IMR-90 (cell line): ENCODE measurements around the gene RGS19. TPM values are rescaled to one million over a fixed set of nuclear protein-coding genes. Genes with fewer than 3 reads are reported as not detected.

Experiments
- ATAC-seq: fragments of 200-7000 bp; cut with Tn5 transposase; 2 replicates; pipeline ENCODE4 v1.9.1; 2020; ENCODE audit warnings: low read depth, mild to moderate bottlenecking, moderate library complexity
- BruUV-seq: library from RNA; stranded (reverse); fragments of 400-500 nt; replicated peaks from 2 replicates; lab custom pipeline; 2021; lab: Mats Ljungman, UMichigan
- CTCF ChIA-PET: fragments of 300-600 bp; formaldehyde crosslinking; extraction: SDS; loops from one replicate; lab custom pipeline; 2021; ENCODE audit warnings: antibody characterized with exemption; lab: Yijun Ruan, JAX
- POLR2A ChIA-PET: fragments of 300-600 bp; sonication (Branson Sonifier 250); formaldehyde crosslinking; loops from one replicate; lab custom pipeline; 2022; ENCODE audit warnings: antibody characterized with exemption; ENCODE audit not compliant: unreplicated experiment; lab: Charles Lee
- DNase-seq: peaks from one replicate; pipeline ENCODE4 v3.0.0; 2013
- H2AFZ ChIP-seq: replicated peaks from 2 replicates; pipeline ENCODE3; 2013; ENCODE audit warnings: low read length, mild to moderate bottlenecking; ENCODE audit not compliant: poor library complexity
- H2AK5ac ChIP-seq: 2 replicates; pipeline ENCODE4 v1.6.1; 2013; ENCODE audit warnings: low read depth, low read length, inconsistent platforms
- H2AK9ac ChIP-seq: replicated peaks from 2 replicates; pipeline ENCODE3; 2013; ENCODE audit warnings: mild to moderate bottlenecking, low read depth, low read length, moderate library complexity; ENCODE audit not compliant: poor library complexity
- H2BK120ac ChIP-seq: 2 replicates; pipeline ENCODE4 v1.6.1; 2013; ENCODE audit warnings: low read depth, low read length, inconsistent platforms
- H2BK15ac ChIP-seq: 3 replicates; pipeline ENCODE4 v1.6.1; 2013; ENCODE audit warnings: low read depth, low read length, inconsistent platforms
- H2BK20ac ChIP-seq: 2 replicates; pipeline ENCODE4 v1.6.1; 2013; ENCODE audit warnings: low read depth, mild to moderate bottlenecking, inconsistent platforms, low read length, moderate library complexity
- H2BK5ac ChIP-seq: 2 replicates; pipeline ENCODE4 v1.6.1; 2013; ENCODE audit warnings: mild to moderate bottlenecking, low read depth, low read length, inconsistent platforms; ENCODE audit not compliant: poor library complexity, severe bottlenecking
- H3K14ac ChIP-seq: replicated peaks from 2 replicates; pipeline ENCODE4 v1.6.1; 2013; ENCODE audit warnings: low read depth, low read length, inconsistent platforms
- H3K18ac ChIP-seq: 2 replicates; pipeline ENCODE4 v1.6.1; 2013; ENCODE audit warnings: low read depth, low read length, control low read depth
- H3K23ac ChIP-seq: 2 replicates; pipeline ENCODE4 v1.6.1; 2013; ENCODE audit warnings: low read depth, low read length, inconsistent platforms
- H3K27ac ChIP-seq: 2 replicates; pipeline ENCODE4 v1.5.1; 2013; ENCODE audit warnings: mild to moderate bottlenecking, control low read depth, low read length; ENCODE audit not compliant: insufficient read depth
- H3K27me3 ChIP-seq: 2 replicates; pipeline ENCODE4 v1.6.1; 2013; ENCODE audit warnings: low read length; ENCODE audit not compliant: control insufficient read depth, insufficient read depth
- H3K36me3 ChIP-seq: 2 replicates; pipeline ENCODE4 v1.6.1; 2013; ENCODE audit warnings: low read length, mixed read lengths; ENCODE audit not compliant: control insufficient read depth, insufficient read depth
- H3K4ac ChIP-seq: 2 replicates; pipeline ENCODE4 v1.6.1; 2013; ENCODE audit warnings: low read depth, low read length, inconsistent platforms
- H3K4me1 ChIP-seq: 2 replicates; pipeline ENCODE4 v1.6.1; 2013; ENCODE audit warnings: low read length, mixed read lengths; ENCODE audit not compliant: control insufficient read depth, insufficient read depth
- H3K4me2 ChIP-seq: 2 replicates; pipeline ENCODE4 v1.6.1; 2013; ENCODE audit warnings: low read depth, mild to moderate bottlenecking, control low read depth, low read length, moderate library complexity
- H3K4me3 ChIP-seq: 2 replicates; pipeline ENCODE4 v1.5.1; 2013; ENCODE audit warnings: low read depth, mild to moderate bottlenecking, control low read depth, low read length, moderate library complexity; ENCODE audit not compliant: insufficient read depth
- H3K56ac ChIP-seq: 2 replicates; pipeline ENCODE4 v1.6.1; 2013; ENCODE audit warnings: low read length, inconsistent platforms; ENCODE audit not compliant: insufficient read depth; ENCODE audit errors: extremely low read depth
- H3K79me1 ChIP-seq, 2 experiments: 2 replicates each; pipeline ENCODE4 v1.6.1; 2013; ENCODE audit warnings: low read length in 2 of 2, inconsistent platforms in 1 of 2, low read depth in 1 of 2
- H3K9ac ChIP-seq: 2 replicates; pipeline ENCODE4 v1.6.1; 2013; ENCODE audit warnings: low read depth, low read length, control low read depth
- H3K9me1 ChIP-seq: 2 replicates; pipeline ENCODE4 v1.6.1; 2013; ENCODE audit warnings: low read length, inconsistent platforms; ENCODE audit not compliant: insufficient read depth
- H3K9me3 ChIP-seq: 2 replicates; pipeline ENCODE4 v1.6.1; 2013; ENCODE audit warnings: low read length; ENCODE audit not compliant: control insufficient read depth, insufficient read depth
- H4K20me1 ChIP-seq: 2 replicates; pipeline ENCODE4 v1.6.1; 2013; ENCODE audit warnings: low read length, inconsistent platforms; ENCODE audit not compliant: insufficient read depth
- H4K5ac ChIP-seq: 2 replicates; pipeline ENCODE4 v1.6.1; 2013; ENCODE audit warnings: mild to moderate bottlenecking, low read depth, low read length, control low read depth
- H4K8ac ChIP-seq, 2 experiments: 2 replicates each; pipeline ENCODE4 v1.6.1; 2013; ENCODE audit warnings: low read depth in 2 of 2, low read length in 2 of 2, control low read depth in 1 of 2, inconsistent platforms in 1 of 2
- H4K91ac ChIP-seq: 2 replicates; pipeline ENCODE4 v1.6.1; 2013; ENCODE audit warnings: low read depth, low read length, inconsistent platforms; ENCODE audit not compliant: insufficient read depth
- BHLHE40 ChIP-seq: fragments of 150-350 bp; IDR thresholded peaks from 2 replicates; pipeline ENCODE4 v1.6.1; 2016; ENCODE audit warnings: mild to moderate bottlenecking, low read depth, low read length
- CEBPB ChIP-seq: IDR thresholded peaks from 2 replicates; pipeline ENCODE4 v1.6.1; 2012; ENCODE audit warnings: low read depth, low read length, improper control_type of control experiment
- CHD1 ChIP-seq: IDR thresholded peaks from 2 replicates; pipeline ENCODE4 v1.6.1; 2012; ENCODE audit warnings: low read depth, low read length, improper control_type of control experiment
- CTCF ChIP-seq: conservative IDR thresholded peaks from 2 replicates; pipeline ENCODE4 v1.5.1; 2012; ENCODE audit warnings: mild to moderate bottlenecking, low read depth, low read length, improper control_type of control experiment
- FOS ChIP-seq: fragments of 150-350 bp; IDR thresholded peaks from 2 replicates; pipeline ENCODE4 v1.6.1; 2016; ENCODE audit warnings: low read depth, low read length
- MAFK ChIP-seq: IDR thresholded peaks from 2 replicates; pipeline ENCODE4 v1.6.1; 2012; ENCODE audit warnings: low read depth, low read length, improper control_type of control experiment
- MAZ ChIP-seq: IDR thresholded peaks from 2 replicates; pipeline ENCODE4 v1.6.1; 2012; ENCODE audit warnings: low read depth, mild to moderate bottlenecking, low read length, improper control_type of control experiment, moderate library complexity, borderline replicate concordance
- NFE2L2 ChIP-seq: fragments of 150-350 bp; IDR thresholded peaks from 2 replicates; pipeline ENCODE4 v1.6.1; 2016; ENCODE audit warnings: low read depth, mild to moderate bottlenecking, low read length
- POLR2A ChIP-seq: IDR thresholded peaks from 2 replicates; pipeline ENCODE4 v1.6.1; 2012; ENCODE audit warnings: mild to moderate bottlenecking, low read depth, low read length
- RAD21 ChIP-seq: IDR thresholded peaks from 2 replicates; pipeline ENCODE4 v1.6.1; 2012; ENCODE audit warnings: low read length, improper control_type of control experiment
- RCOR1 ChIP-seq: IDR thresholded peaks from 2 replicates; pipeline ENCODE4 v1.6.1; 2012; ENCODE audit warnings: mild to moderate bottlenecking, low read length, improper control_type of control experiment; ENCODE audit not compliant: insufficient replicate concordance
- RFX5 ChIP-seq: IDR thresholded peaks from 2 replicates; pipeline ENCODE4 v1.8.0; 2012; ENCODE audit warnings: low read depth, mild to moderate bottlenecking, low read length, moderate library complexity
- SMC3 ChIP-seq: fragments of 150-350 bp; IDR thresholded peaks from 2 replicates; pipeline ENCODE4 v1.6.1; 2016; ENCODE audit warnings: low read depth, mild to moderate bottlenecking, antibody characterized with exemption, low read length, moderate library complexity
- WGBS, 2 experiments: methylation state at CpG; one replicate each; pipeline versions ENCODE4 v1.1.5 to v1.1.7; 2013; ENCODE audit warnings: missing lambda C conversion rate in 2 of 2; ENCODE audit not compliant: insufficient read length in 1 of 2; ENCODE audit errors: extremely low coverage in 2 of 2; 5-methylcytosine and 5-hydroxymethylcytosine counted together
- dilution Hi-C: fragments of 300-500 bp; cut with HindIII; formaldehyde crosslinking; loops from one replicate; pipeline ENCODE4 v1.14.3; 2018; ENCODE audit warnings: low sequenced_read_pairs; ENCODE audit not compliant: unreplicated experiment
- in situ Hi-C: fragments of 300-500 bp; cut with MboI; formaldehyde crosslinking; loops from 3 replicates; pipeline ENCODE4 v1.14.3; 2019; ENCODE audit warnings: low sequenced_read_pairs, inconsistent platforms, mixed read lengths
- intact Hi-C: fragments of 100-400 bp; cut with micrococcal nuclease; formaldehyde crosslinking; loops from 2 replicates; pipeline ENCODE4 v1.10.0; 2022
- polyA plus RNA-seq, 3 experiments: library from polyadenylated mRNA; depleted of rRNA; stranded (reverse); fragments of >200 nt; gene quantifications; 2 replicates each; pipeline ENCODE4 v1.2.3, GENCODE V29; 2012; ENCODE audit warnings: low replicate concordance in 1 of 3
- total RNA-seq: library from RNA; depleted of rRNA; stranded (reverse); fragments of >200 nt; gene quantifications from 2 replicates; pipeline ENCODE4 v1.2.3, GENCODE V29; 2012
- TF ChIP-seq, protein P1 (sequence below): fragments of 150-350 bp; IDR thresholded peaks from 2 replicates; pipeline ENCODE4 v1.6.1; 2017; ENCODE audit warnings: mild to moderate bottlenecking, antibody characterized with exemption, low read length, low read depth

RGS19 gene
- total and polyA plus RNA-seq, 2 of the 4 experiments (the other 2 are of a cell fraction), result 7.7 to 17.5 TPM

- BruUV-seq, result no TSS peak
- no peak overlapping the region for H2BK120ac ChIP-seq
- CTCF ChIA-PET, result no interaction called here
- no peak overlapping the region for H2AK9ac ChIP-seq
- H3K4me1 ChIP-seq, result no peaks in the 10 kb centered on the region
- 51% methylated on average over 9 of the region's 21 CpGs; no CpG with 5 or more reads in 1 of the 2 experiments for WGBS, 2 experiments
- POLR2A ChIA-PET, result interaction anchor here (0.5 kb wide), 1 partner anchor 278 kb away, joined by 4 read pairs; no protein-coding TSS in a partner anchor
- no peak overlapping the region for H3K18ac ChIP-seq
- no peak overlapping the region for H3K14ac ChIP-seq
- no peak overlapping the region for H2AFZ ChIP-seq
- no peaks in the 10 kb centered on the region for H4K20me1 ChIP-seq
- H3K27ac ChIP-seq, result no peak overlapping the region
- H2BK15ac ChIP-seq, result no peak overlapping the region
- H3K23ac ChIP-seq, result no peak overlapping the region
- no peak overlapping the region for H3K4me3 ChIP-seq
- H3K79me1 ChIP-seq, result no peaks in the 10 kb centered on the region
- peaks cover 38% of the 10 kb centered on the region for H3K27me3 ChIP-seq
- no peak overlapping the region for H3K4me2 ChIP-seq
- no peaks in the 10 kb centered on the region for H3K9me1 ChIP-seq
- no peak overlapping the region for H2AK5ac ChIP-seq
- H2BK20ac ChIP-seq, result no peak overlapping the region
- H3K4ac ChIP-seq, result no peak overlapping the region
- DNase-seq (no peak), ATAC-seq (no peak)
- intact Hi-C loops (no loop called here), in situ Hi-C loops (no loop called here), dilution Hi-C loops (no loop called here)
- H4K8ac ChIP-seq, result no peak overlapping the region
- H4K91ac ChIP-seq, result no peak overlapping the region
- TF ChIP-seq RAD21 (no peak), MAFK (no peak), CEBPB (no peak), SMC3 (no peak), NFE2L2 (no peak), BHLHE40 (no peak), RCOR1 (no peak), FOS (no peak), RFX5 (no peak), MAZ (no peak), CHD1 (no peak), CTCF (no peak), POLR2A (no peak)
- TF ChIP-seq, protein P1, sequence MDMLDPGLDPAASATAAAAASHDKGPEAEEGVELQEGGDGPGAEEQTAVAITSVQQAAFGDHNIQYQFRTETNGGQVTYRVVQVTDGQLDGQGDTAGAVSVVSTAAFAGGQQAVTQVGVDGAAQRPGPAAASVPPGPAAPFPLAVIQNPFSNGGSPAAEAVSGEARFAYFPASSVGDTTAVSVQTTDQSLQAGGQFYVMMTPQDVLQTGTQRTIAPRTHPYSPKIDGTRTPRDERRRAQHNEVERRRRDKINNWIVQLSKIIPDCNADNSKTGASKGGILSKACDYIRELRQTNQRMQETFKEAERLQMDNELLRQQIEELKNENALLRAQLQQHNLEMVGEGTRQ, result no peak
- H2BK5ac ChIP-seq, result no peak overlapping the region
- no peak overlapping the region for H3K9ac ChIP-seq
- H4K5ac ChIP-seq, result no peak overlapping the region
- no peak overlapping the region for H3K56ac ChIP-seq
- no peaks in the 10 kb centered on the region for H3K9me3 ChIP-seq
- no peaks in the 10 kb centered on the region for H3K36me3 ChIP-seq
Observed at GRCh38 chr20:64099086-64099786, 19.9 kb upstream of the RGS19 start.
